Measurements from ENCODE around the gene EVX2. TPM values are rescaled to one million over a fixed set of nuclear protein-coding genes. Genes with fewer than 3 reads are reported as not detected.

EVX2 gene
- polyA plus RNA-seq, 3 donors, result not detected

GRCh38 chr2:176088937-176089842, 5.4 kb upstream of the EVX2 start:
- WGBS, 3 donors, result 7 to 22% (median 8%) methylated on average over 6 of the region's 6 CpGs
- H3K27ac ChIP-seq (ENCODE audit: low read depth, low read length), result no peak overlapping the region

DNA sequence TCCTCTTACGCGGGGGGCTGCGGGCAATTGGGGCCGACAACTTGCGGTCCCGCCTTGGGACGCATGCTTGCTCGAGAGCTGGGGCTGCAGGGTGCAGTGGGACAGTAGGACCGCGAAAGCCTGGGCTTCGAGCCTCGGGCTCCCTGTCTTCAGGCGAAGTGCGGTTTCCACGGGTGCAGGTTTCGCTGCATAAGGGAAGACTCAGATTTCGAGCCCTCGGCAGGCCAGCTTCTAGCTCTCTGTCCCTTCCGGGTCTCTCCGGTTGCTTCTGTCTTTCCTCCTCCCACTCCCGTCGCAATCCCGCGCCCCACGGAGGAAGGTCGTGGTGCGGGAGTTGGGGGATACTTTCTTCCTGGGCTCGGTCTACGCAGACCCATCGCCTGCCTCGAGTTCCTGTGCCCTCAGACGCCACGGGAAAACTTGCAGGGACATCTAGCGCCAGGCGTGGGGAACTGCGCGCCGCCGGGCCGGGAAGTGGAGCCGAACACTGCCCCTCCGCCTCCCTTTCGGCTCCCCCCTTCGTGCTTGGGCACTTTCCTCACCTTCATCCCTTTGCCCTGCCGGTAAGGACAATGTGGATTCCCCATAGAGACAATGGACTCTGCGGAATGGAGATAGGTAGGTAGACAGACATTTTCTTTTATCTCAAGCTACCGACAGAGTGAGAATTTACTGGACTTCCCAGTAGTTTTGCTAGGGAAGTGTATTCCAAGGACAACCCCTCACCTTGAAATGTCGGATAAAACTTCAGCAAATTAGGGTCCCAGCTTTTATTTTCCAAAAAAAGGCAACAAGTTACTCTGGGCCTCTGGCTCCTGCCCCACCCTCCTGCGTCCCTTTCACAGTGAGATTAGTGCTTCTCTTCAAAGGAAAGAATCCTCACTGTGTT, 4.5 kb upstream of the EVX2 start:
- no peak overlapping the region for H3K27ac ChIP-seq (ENCODE audit: low read depth, low read length)
- 3 to 11% (median 6%) methylated on average over 49 of the region's 49 CpGs for WGBS, 3 donors

DNA sequence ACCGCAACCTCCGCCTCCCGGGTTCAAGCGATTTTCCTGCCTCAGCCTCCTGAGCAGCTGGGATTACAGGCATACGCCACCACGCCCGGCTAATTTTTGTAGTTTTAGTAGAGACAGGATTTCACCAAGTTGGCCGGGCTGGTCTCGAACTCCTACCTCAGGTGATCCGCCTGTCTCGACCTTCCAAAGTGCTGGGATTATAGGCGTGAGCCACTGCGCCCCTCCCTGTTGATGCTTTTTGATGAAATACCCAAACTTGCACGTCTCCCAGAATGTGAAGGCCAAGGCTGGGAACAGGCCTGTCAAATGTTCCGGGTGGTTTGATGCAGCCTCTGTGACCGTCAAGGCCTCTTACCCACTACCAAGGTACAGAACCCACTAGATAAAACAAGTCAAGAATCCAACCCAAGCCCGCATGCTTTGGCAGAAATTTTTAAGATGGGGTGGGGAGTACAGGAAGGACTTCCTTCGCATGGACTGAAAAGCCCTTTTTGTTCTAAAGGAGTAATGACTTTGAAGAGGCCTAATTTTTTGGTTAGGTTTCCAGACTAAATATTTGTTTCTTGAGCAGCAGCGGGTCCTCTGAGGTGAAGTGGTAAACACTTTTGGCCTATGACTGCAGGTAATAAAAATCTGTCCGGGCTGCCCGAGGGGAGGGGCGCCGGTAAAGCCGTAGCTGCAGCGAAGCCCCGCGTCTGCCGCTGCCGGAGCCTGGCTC, 3.7 kb upstream of the EVX2 start:
- WGBS, 3 donors, result 21 to 43% (median 30%) methylated on average over 29 of the region's 29 CpGs
- no peak overlapping the region for H3K27ac ChIP-seq (ENCODE audit: low read depth, low read length)

- no peak overlapping the region for H3K27ac ChIP-seq (ENCODE audit: low read depth, low read length)
- WGBS, 3 donors, result 3 to 7% (median 3%) methylated on average over 45 to 46 of the region's 46 CpGs
These were observed 2.4 kb upstream of the EVX2 start for GRCh38 chr2:176085861-176086771.

DNA sequence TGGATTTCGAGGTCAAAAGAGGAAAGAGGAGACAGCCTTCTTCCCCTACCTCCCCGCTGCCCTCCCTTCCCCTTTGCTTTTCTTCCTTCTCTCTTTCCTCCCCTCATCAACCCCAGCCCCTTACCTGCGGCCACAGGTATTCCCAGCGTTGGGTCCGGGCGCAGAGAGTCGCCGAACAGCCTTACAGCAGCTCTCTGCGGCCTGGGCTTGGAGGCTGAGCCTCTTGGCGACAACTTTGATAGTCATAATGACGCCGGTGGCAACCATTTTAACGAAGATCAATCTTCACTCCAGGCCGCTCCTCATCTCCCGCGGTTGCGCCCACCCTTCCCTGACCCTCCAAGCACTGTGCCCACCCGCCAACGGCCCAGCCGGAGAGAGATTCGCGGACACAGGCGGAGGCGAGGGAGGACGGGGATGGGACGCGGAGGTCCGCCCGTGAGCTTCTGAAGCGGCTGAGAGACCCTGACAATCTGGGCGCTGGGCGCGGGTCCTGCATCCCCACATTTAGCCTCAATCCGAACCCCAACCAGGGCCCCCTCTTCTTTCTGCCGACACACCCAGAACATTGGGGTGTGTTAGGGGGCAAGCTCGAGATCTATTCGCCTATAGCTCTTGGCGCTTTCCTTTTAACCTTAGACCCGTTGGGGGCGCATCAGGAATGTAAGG, 1.5 kb upstream of the EVX2 start:
- H3K27ac ChIP-seq (ENCODE audit: low read depth, low read length), result no peak overlapping the region
- WGBS, 3 donors, result 5 to 8% (median 7%) methylated on average over 39 to 40 of the region's 40 CpGs

DNA sequence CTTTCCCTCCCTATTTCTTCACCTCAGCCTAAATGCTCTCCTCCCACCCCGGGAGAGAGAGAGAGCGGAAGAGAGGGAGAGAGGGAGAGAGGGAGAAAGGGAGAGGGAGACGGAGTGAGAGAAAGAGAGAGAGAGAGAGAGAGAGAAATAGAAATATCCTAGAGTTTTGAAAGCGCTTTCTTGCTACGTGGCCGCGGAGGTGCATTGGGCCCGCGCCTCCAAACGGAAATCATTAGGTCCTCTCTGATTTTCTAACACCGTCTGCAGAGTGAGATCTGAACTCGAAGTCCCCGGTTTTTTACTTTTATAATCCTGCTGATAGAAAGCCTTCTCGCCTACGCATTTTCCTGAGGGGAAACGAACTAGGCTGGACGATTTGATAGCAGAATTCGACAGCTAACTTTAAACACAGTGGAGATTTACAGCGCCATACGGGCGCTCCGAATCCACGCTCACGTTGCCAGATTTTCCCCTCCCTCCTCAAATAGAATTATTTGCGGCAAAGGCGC, 903 bp upstream of the EVX2 start:
- WGBS, 3 donors, result 5% methylated on average over 26 of the region's 26 CpGs
- H3K27ac ChIP-seq (ENCODE audit: low read depth, low read length), result no peak overlapping the region

DNA sequence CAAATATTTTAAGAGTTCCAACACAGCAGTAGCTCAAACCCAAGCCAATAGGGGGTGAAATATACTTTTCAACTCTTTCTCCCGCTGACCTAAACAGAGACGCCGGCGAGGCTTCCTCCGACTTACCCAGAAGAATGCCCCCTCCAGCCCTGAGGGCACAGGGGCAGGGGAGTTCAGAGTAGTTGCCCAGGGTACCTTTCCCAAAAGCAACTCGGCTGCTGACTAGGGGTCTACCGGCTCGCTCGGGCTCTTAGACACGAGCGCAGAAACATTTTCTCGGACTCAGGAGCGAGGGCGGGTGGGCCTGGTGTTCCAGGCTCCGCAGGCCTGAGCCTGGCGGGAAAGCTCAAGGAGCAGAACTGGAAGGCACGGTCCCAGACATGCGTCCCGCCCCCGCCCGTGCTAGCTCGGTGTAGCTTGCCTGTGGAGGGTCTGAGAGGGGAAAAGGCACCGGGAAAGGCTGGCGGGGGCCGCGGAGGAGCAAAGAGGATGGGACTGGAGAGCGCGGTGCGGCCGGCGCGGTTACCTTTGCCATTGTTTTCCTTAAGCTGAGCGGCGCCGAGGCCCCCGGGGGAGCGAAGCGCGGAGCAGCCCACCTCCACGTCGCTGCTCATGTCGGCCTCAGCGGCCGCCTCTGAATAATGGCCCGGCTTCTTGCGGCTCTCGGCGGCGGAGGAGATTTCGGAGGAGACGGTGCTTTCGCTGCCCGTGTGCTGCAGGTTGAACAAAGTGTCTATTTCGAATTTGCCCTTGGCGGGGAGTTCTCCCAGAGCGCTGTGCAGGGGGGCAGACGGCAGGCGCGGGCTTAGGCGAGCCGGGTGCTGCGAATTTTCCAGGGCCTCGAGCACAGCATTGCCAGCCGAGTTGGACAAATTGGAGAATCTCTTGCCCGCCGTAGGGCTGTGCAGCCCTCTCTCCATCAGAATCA, 674 bp downstream of the EVX2 start:
- H3K27ac ChIP-seq (ENCODE audit: low read depth, low read length), result no peak overlapping the region
- WGBS, 3 donors, result 4 to 8% (median 7%) methylated on average over 62 to 66 of the region's 66 CpGs

DNA sequence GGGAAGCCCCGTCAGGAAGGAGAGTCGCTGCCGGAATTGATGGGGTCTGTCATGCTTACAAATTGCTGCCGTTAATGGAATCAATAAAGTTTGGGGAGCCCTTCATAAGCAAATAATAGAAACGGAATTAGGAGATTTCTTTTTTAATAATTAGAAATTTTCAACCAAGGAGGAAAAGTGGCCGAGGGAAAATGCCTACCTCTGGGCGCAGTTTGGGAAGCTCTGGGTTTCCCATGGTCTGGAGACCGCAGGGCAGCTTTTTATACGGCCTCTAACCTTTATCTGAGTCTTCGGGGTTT, 1.3 kb downstream of the EVX2 start:
- WGBS, 3 donors, result 9 to 18% (median 10%) methylated on average over 10 of the region's 10 CpGs
- no peak overlapping the region for H3K27ac ChIP-seq (ENCODE audit: low read depth, low read length)

DNA sequence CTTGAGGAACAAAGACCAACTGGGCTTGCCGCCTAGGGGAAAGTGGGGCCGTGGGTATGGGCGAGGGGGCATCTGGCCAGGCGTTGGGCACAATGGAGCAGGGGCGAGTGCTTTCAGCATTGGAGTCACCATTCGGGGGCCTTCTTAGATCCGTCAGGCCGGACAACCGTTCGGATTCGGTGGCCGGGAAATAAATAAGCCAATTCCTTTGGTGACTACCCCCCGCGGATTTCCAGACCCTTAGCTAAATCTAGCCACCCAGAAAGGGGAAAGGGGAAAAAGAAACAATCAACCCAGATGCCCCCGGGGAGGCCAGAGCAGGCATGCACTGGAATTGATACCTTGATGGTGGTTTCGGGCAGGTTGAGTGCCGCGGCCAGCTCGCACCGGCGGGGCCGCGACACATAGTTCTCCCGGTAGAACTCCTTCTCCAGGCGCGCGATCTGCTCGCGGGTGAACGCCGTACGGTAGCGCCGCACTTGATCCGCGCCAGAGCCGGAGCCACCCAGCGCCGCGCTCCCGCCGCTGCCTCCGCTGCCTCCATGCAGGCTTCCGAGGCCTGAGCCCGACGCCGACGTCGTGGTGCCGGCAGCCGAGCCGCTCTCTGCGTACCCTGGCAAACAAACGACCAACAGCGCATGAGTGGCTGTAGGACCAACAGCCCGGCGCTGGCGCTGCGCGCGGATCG, 1.8 kb downstream of the EVX2 start:
- no peak overlapping the region for H3K27ac ChIP-seq (ENCODE audit: low read depth, low read length)

DNA sequence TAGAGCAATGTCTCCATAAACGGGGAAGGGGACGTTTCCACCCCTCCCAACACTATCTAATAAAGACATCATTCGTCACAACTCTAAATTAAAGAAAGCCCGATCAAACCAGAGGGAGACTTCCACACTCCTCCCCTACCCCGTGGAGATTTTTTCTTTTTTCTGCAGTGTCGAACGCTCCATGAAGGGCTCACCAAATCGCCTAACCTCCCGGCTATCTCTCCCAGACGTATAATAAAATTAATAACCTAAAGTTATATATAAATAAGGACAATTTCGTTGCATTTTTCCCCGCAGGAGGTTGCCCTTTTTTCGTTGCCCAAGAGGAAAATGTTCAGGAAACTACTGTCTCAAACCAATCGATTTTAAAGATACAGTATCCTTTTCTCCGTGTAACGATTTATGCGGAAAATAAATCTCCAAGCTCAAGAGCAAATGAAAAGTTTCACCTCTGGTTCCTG, 2.4 kb downstream of the EVX2 start:
- no peak overlapping the region for H3K27ac ChIP-seq (ENCODE audit: low read depth, low read length)
- WGBS, 3 donors, result 6 to 15% (median 10%) methylated on average over 17 of the region's 17 CpGs

More for the DNA sequence above, 1.8 kb downstream of the EVX2 start:
- WGBS, 3 donors, result 7 to 10% (median 9%) methylated on average over 61 to 62 of the region's 62 CpGs

GRCh38 chr2:176080540-176081375, 3.0 kb downstream of the EVX2 start:
- no peak overlapping the region for H3K27ac ChIP-seq (ENCODE audit: low read depth, low read length)
- 7 to 9% (median 8%) methylated on average over 54 to 68 of the region's 68 CpGs for WGBS, 3 donors

GRCh38 chr2:176079831-176080539, 3.8 kb downstream of the EVX2 start:
- WGBS, 3 donors, result 2 to 4% (median 2%) methylated on average over 54 to 85 of the region's 86 CpGs
- H3K27ac ChIP-seq (ENCODE audit: low read depth, low read length), result no peak overlapping the region

DNA sequence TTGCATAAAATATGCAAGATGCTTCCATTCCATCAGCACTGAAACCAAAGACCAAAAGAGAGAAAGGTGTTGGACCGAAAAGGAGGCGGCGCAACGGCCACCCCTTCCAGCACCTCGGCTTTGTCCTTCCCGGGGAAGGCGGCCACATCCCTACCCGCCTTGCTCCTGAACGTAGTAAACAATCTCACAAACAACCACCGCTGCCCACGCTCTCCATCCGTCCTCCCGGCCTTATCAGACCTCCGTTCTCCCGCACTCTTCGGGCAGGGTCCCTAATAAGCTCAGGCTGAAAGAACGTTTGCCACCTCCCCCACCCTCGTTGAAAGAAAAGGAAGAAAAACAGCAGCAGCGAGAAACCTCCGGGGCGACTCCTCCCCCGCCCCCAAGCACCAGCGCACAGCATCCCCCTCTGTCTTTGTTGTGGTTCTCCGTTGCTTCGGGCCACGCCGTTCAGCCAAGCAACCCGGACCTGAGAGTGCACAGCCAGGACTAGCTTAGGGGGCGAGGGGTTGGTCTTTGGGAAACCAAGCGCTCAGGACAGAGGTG, 4.4 kb downstream of the EVX2 start:
- no peak overlapping the region for H3K27ac ChIP-seq (ENCODE audit: low read depth, low read length)
- WGBS, 3 donors, result 3 to 8% (median 6%) methylated on average over 30 of the region's 30 CpGs

Measured in adipose tissue (tissue), 3 donors.